GM19239 (cell line): ENCODE results near the gene ADGRF3.
"Not testable (repeated sequence)": the region's sequence is repeated elsewhere in the genome, so short reads cannot be mapped to it uniquely, and the experiment has no call there.

Source experiments
- DNase-seq: peaks from one replicate; pipeline ENCODE4 v3.0.0; 2011; ENCODE audit warnings: low spot score; ENCODE audit not compliant: insufficient read length
- FAIRE-seq: peaks from 2 replicates; lab custom pipeline; 2011; peaks lifted over from hg19 to GRCh38; lab: Jason Lieb, UNC

The ADGRF3 gene

DNA sequence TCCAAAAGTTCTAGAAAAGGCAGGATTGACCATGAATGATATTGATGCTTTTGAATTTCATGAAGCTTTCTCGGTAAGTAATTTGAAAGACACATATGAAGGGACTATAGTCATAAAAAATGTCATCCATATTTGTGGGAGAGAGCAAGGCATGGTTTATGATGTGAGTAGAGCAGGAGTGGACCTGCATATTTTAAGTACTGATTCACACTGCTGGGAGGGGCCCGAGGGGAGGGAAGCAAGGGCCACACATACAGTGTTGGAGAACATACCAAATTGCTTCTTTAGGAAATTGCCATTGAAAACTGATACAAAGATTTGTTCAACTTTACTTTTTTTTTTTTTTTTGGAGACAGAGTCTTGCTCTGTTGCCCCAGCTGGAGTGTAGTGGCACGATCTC lies 62.5 kb downstream of the ADGRF3 start:
- no peak for FAIRE-seq
- DNase-seq: no peak

DNA sequence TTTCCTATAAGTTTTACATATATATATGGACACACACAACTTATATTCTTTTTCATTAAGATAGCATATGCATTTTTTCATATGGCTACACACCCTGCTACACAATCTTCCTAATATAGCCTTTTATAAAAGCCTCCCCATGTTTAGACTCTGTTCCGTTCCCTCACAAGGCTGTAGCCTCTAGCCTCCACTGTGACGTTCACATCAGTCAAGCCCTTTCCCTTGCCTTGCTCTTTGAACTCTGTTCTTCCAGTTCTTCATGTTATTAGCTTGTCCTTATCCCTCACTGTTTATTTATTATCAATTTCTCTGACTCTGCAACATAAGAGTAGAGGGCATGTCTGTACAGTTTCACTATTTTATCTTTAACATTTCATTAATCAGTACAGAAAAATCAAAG lies 63.0 kb downstream of the ADGRF3 start:
- DNase-seq (no peak), FAIRE-seq (no peak)

DNA sequence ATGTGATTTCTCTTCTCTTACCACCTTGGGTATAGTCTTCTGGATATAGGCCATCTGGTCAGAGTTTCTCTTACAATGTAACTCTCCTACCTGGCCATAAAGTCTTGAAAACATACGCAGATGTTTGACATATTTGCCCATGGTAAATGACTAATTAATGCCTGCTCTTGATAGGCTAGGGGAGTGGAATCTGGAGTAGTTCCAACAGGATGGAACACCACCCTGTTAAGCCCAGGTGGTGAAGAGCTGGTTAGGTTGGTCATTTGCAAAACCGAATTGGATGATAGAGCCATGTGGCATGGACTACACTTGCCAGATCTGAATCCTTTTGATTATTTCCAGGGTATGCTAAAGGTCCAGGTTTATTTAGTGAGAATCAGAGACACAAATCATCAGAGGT lies 65.4 kb downstream of the ADGRF3 start:
- FAIRE-seq (no peak), DNase-seq (no peak)

DNA sequence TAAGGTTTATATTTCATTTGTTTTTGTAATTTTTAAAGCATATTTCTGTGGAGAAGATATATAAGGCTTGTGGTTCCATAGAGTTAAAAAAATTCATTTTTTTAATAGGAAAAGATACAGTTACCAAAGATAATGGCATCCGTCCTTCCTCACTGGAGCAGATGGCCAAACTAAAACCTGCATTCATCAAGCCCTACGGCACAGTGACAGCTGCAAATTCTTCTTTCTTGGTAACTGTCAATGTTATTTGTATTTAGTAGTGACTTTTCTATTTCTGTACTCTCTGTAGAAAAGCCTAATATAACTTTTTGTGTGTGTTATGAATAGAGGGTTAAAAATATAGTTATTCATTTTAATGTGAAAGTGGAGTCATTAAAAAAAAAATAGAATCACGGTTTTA lies 66.7 kb downstream of the ADGRF3 start:
- FAIRE-seq (no peak), DNase-seq (no peak)

DNA sequence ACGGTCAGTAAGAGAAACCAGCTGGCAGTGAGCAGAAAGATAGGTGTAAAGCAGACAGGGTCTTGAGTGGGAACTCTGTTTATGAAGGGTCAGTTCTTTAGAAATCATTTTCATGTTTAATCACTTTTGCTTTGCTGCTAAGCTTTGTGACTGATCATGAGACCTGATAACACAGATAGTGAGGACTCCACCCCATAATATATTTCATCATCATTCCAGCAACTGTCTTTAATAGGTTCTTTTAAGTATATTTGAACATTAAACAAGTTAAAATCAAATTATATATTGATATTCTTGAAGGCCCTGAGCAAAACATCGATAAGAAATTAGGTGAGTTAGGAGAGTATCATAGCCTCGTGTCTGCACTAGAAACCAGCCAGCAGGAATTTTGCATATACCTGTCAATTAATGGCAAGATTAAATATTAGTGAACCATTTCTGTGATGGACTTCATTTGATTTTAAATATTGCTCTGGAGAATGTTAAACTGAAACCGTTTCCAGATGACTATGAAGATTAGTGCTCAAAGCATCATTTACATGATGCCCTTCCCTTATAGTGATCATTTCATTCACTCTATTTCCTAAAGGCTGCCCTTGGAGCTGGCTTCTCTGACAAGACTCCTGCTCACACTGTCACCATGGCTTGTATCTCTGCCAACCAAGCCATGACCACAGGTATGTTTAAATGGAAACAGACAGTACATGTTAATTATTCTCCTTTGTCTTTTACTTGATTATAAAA lies 69.9 kb downstream of the ADGRF3 start:
- FAIRE-seq (no peak), DNase-seq (no peak)

DNA sequence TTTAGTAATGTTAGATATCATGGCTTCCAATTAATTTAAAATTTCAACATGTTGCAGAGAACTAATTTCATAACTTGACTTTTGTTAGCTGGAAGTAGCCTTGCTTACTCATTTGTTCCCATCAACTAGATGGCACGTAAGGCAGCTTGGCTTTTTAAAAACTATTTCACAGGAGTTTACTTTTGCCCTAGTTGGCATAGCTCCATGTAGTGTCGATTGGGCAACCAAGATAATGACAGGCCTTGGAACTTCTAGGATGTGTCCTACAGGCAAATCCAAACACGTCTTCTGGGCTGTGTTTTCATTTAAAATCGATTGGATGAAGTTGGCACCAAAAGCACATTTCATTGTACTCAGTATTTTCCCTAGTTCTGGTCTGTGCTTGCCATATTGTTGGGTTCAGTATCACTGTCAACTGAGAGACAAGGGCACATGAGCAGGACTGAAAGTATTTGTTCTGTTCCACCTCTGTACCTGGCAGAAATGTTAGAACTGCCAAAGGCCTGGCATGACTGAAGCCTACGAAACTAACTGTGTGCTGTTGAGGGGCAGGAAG lies 72.5 kb downstream of the ADGRF3 start:
- DNase-seq: no peak
- no peak for FAIRE-seq

DNA sequence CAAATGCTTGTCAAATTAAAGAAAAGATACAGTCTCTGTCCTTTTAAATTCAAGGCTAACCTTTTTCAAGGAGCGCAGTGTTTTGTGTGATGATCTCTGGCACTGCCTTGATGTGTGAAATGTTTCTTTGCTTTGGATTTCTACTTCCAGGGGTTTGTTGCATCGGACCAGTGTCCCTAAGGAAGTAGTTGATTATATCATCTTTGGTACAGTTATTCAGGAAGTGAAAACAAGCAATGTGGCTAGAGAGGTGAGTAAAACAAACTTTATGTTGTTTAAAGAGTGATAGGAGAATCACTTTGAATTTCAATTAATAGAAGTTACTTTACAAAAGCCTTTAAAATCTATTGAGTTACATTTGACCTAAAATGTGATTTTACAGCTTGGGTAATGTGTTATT lies 73.1 kb downstream of the ADGRF3 start:
- no peak for DNase-seq
- FAIRE-seq: no peak

DNA sequence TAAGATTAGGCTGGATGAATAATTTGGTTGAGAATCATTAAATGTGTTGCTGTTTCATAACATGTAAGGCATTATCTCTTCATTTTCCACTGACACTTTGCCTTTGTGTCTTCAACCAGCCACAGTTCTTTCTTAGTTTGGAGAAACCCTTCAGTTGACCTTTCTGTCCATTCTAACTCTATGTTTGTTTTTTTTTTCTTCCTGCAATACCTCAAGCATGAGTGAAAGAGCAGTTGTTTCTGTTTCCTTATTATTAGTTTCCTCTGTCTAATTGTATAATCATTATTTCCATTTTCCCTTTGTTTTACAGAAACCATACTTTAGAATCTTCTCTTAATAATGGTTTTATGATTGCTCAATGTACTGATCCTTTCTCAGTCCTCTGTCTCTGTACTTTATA lies 76.2 kb downstream of the ADGRF3 start:
- no peak for DNase-seq
- no peak for FAIRE-seq

DNA sequence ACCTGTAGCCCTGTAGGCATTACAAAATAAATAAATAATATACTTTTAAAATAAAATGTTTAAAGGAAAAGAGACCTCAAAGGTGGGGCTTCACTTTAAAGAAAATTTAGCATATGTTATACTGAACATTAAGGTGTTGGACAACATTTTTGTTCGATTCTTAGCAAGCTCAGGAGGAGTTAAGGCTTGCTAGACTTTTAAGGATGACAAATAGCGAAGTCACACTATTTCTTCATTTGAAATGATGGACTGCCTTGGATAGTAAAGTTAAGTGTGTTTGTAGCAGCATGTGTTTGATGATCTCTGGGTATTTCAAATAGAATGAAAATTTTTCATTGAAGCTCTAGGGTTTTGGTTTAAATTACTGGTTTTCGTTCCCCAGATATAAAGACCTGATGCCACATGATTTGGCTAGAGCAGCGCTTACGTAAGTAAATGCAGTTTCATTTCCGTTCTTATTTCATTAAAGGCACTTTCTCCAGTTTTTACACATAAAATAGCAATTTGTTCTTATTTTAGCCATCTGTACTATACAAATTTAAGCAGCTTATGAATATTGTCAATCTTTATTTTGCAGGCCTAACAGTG lies 76.9 kb downstream of the ADGRF3 start:
- DNase-seq (no peak), FAIRE-seq (no peak)

DNA sequence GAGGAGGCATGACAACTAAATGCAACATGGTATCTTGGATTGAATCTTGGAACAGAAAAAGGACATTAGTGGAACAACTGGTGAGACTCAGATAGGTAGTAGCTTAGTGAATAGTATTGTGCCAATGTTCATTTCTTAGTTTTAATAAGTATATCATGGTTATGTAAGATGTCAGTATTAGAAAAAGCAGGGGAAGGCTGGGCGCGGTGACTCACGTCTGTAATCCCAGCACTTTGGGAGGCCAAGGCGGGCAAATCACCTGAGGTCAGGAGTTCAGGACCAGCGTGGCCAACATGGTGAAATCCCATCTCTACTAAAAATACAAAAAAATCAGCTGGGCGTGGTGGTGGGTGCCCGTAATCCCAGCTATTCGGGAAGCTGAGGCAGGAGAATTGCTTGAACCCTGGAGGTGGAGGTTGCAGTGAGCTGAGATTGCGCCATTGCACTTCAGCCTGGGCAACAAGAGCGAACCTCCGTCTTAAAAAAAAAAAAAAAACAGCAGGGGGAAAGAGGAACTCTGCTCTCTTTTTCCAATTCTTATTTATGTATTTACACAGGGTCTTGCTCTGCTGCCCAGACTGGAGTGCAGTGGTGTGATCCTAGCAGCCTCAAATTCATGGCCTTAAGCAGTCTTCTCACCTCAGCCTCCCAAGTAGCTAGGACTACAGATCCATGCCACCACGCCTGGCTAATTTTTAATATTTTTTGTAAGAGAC lies 77.8 kb downstream of the ADGRF3 start:
- FAIRE-seq, DNase-seq: not testable (repeated sequence)

DNA sequence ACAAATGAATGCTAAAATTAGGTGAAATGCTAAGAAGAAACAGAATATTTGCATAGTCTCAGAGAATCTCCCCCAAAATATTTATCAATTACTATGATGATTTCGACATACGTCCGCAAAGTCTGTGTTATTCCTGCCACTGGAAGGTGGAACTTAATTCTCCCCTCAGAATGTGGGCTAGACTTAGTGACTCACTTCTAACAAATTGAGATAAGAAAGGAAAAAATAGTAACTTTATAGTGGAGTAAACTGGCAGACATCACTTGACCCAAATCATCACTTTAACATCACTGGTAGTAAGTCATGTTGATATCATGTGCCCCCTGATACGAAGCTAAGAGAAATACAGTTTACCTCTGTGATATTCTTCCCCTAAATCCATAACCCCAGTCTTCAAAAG lies 78.4 kb downstream of the ADGRF3 start:
- FAIRE-seq: no peak

DNA sequence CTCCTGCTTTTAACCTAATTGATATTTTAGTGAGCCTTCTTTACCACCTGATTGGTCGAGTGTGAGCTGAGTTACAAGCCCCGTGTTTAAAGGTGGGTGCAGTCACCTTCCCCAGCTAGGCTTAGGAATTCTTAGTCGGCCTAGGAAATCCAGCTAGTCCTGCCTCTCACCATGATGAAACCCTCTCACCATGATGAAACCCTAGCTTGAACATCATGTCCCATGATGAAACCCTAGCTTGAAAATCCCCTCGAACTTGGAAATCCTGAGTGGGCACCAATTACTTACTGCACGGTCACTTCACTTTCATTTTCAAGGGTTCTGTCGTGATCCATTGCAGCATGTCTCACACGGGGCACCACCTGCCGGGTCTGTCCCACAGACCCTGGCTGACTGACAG lies 87.8 kb downstream of the ADGRF3 start:
- not testable (repeated sequence) for FAIRE-seq, DNase-seq

More for the DNA sequence above, 78.4 kb downstream of the ADGRF3 start:
- DNase-seq: no peak
